GM21447 (cell line): ENCODE measurements around the gene OR2T35.
A peak's percentile ranks its signal among the peaks of the same experiment; 100 is the strongest.
"Not testable (repeated sequence)": the region's sequence is repeated elsewhere in the genome, so short reads cannot be mapped to it uniquely, and the experiment has no call there.

Source experiments
- ATAC-seq: cut with Tn5 transposase; IDR thresholded peaks from one replicate; pipeline ENCODE4 v1.9.1; 2021; ENCODE audit not compliant: unreplicated experiment

OR2T35 gene, protein sequence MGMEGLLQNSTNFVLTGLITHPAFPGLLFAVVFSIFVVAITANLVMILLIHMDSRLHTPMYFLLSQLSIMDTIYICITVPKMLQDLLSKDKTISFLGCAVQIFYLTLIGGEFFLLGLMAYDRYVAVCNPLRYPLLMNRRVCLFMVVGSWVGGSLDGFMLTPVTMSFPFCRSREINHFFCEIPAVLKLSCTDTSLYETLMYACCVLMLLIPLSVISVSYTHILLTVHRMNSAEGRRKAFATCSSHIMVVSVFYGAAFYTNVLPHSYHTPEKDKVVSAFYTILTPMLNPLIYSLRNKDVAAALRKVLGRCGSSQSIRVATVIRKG

DNA sequence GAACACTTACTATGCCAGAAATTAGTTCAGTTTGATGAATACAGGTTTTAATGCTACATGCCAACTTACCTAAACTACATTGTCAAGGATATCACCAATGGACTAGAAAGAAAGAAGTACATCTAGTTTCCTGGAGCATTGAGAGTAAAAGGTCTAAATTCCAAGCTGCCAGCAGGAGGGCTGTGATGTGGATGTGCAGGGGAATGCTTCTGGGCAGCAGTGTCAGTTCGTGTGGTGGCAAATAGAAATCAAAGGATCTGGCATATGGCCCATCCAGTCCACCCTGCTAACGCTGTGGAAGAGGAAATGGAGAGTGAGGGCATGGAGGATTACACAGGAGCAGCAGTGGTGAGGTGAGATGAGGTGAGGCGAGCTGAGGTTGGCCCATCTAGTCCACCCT, at the start of gene OR2T35:
Gene OR2T35 (minus strand): TSS at position 101 of the 400 bp plus-strand sequence. CDS start 6,020 bp downstream, outside the sequence.
- ATAC-seq: not testable (repeated sequence)

DNA sequence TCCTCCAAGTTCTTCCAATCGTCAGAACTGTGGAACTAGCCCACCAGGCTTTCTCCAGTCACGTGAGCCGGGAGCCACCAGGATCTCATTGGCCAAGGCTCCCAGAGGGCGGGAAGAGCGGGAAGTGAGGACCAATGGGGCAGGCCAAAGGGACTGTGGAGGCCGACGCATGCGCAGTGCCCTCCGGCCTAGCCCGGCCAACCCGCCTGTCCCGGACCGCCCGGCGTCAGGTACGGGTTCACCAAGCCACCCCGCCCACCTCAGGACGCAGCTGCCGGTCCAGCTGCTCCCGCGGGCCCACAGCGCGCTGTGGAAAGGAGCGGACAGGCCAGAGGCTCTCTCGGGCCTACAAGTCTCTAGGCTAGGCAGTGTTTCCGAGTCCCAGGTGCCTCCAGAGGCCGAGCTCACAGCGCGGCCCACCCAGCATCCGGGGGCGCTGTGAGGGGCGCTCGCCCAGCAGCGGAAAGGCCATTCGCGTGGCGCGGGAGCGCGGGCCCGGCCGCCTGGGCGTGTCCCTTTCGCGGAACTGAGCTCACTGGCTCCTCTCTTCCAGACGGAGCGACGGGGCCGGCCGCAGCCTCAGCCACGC, 46.6 kb upstream of the OR2T35 start:
- ATAC-seq: no peak

DNA sequence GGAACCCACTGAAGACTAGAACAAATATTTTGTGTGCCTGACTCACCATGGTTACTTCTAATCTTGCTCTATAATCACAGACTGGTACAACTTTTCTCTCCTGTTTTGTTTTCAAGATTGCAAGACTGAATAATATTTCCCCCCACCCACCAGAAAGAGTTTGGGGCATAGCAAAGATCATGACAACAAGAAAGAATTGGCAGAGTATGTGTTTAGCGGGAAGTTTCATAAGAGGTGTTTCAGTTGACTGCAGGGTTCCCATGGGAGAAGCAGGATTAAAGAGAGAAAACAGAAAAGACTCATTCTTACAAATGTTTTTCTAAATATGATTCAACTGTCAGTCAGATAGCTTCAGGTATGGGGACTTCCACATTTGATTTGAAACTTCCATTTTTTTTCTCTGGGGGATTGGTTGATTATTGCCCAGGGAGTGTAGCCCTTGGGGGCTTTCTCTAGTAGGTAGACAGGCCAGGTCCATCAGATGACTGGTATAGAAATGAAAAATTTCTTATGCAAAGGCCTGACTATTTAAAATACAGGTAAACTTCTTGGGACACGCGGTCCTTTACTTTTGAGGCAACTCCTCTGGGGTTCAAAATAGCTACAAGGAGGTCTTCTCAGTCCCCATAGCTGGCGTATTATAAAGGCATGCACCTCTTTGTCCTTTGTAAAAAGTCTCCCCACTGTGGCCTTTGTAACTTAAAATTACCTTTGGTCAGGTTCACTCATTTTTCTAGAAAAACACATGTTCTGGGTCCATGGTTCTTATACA, 43.6 kb upstream of the OR2T35 start:
- peak; percentile 70 for ATAC-seq

DNA sequence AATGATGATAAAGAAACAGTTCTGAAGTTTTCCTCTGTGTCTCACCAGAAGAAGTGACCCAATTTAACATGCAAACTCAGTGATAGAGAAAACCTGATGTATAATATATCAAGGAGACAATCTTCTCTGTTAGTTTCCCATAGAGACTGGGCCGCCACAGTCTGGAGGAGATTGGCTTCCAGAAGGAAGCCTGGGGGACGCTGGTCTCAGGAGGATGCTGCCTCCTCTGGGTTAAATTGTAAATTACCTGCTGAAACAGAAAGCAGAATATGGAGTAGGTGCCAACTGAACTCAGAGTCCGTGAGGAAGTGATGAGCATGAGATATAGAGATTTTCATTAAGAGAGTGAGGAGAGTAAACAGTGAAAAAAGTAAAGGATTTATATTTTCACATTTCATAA, 41.7 kb upstream of the OR2T35 start:
- peak; percentile 82 for ATAC-seq

DNA sequence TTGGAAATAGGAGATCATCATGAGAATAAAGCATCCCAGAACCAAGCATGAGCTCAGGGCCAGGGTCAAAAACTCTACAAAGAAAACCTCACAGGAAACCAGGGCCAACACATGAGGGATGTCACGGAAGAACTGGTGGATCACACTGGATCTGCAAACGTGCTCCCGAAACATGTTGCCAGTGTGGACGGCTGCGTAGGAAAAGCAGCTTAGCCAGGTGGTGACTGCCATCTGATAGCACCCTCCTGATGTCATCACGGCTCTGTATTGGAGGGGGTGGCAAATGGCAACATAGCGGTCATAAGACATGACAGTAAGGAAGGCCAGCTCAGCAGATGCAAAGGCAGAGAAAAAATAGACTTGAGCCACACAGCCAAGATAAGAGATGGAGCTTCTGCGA, 36.6 kb upstream of the OR2T35 start:
- no peak for ATAC-seq

DNA sequence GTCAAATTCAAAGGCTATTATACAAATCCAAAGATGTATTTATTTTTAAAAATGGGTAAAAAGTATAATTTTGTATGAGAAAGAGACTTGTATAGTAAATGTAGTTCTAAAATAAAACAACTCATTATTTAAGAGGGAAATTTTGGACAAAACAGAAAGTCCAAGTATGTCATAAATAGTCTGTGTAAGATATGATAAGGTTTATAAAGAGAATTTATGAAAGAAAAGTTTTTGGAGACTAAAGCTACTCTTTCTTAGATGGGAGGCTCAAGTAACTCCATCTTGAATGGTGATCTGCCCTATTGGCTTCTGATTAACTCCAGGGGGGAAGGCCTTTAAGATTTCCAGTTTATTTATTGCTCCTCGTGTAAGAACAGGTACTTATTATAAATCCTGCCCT, 24.9 kb upstream of the OR2T35 start:
- no peak for ATAC-seq

DNA sequence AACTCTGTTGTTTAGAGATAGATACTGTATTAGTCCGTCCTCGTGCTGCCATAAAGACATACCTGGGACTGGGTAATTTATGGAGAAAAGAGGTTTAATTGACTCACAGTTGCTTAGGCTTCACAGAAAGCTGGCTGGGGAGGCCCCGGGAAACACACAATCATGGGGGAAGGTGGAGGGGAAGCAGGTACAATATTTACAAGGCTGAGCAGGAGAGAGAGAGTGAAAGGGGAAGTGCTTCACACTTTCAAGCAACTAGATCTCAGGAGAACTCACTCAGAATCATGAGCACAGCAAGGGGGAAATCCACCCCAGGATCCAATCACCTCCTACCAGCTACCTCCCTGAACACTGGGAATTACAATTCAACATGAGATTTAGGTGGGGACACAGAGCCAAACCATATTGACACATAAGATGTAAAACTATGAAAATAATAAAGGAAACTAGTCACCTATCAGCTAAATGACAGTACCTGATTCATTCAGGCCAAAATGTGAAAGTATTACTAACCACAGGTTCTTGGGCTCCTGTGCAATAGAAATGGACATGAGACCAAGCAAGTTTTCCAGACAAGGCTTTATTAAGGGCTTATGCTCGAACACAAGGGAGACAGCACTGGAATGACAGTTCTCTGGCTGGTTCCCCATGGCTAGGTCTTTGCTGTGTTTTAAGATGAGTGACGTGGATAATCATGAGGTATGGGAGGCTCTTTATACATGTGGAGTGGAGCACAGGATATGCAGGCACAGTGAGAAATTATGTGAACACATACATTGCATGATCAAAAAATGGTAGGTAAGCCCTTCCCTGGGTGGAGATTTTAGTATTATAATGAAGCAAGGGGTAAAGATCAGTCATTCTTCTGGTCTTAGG, 18.6 kb upstream of the OR2T35 start:
- peak; percentile 96 for ATAC-seq

DNA sequence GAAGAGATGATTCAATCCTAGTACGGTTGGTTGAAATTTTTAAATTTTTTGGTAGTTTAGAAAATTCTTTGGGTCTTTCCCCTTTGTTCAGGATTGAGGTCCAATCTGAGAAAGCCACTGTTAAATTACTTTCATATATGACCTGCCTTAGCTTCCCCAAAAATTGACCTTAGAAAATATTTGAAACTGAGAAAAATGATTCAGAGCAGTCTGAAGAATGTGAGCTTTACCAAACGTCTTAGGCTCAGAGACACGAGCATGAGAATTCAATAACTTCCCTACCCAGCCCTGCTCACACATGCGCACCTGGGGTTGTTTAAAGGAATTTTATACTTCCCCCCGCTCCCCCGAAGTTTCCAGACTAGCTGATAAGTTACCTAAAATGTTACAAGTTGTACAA, 11.7 kb upstream of the OR2T35 start:
- ATAC-seq: peak; percentile 74

DNA sequence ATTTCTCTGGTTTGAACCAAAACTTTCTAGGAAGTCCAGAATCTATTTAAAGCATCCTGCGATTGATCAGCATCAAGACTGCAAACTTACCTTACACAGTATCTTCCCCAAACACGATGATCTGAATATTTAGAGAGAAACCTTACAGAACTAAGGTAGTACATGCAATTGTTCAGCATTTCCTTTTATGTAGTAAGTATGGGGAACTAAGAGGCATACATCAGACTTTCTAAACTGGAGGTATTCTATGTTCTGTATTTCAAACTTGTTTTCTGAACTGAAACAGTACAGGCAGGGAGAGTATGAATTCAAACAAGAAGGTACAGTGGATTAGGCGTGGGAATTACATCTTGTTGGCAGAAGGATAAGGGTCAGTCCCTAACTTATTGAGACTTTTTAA, 10.3 kb upstream of the OR2T35 start, which contains the start of gene OR2T27:
Gene OR2T27 (minus strand): TSS at position 175 of the 400 bp plus-strand sequence. CDS start 4,644 bp downstream, outside the sequence.
- ATAC-seq: peak; percentile 39

DNA sequence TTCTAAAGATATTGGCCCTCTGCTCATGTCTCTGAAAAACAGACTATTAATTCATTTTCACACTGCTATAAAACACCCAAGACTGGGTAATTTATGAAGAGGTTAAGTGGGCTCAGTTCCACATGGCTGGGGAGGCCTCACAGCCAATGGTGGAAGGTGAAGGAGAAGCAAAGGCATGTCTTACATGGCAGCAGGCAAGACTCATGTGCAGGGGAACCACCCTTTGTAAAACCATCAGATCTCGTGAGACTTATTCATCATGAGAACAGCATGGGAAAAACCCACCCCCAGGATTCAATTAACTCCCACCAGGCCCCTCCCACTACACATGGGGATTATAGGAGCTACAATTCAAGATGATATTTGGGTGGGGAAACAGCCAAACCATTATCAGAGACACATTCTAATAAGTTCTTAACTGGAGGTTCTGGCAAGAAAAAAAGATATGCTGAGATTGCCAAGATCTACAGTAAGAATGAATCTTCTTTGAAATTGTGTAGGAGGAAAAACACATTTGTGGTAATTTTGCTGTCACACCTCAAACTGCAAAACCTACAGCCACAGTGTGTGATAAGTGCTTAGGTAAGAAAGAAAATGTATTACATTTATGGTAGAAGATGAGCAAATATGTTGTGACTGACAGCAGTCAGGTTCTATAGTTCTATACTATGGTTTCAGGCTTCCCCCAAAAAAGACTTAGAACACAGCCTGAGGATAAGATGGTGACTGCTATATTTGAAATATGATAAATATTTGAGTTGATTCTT, 3.9 kb upstream of the OR2T35 start:
- not testable (repeated sequence) for ATAC-seq

DNA sequence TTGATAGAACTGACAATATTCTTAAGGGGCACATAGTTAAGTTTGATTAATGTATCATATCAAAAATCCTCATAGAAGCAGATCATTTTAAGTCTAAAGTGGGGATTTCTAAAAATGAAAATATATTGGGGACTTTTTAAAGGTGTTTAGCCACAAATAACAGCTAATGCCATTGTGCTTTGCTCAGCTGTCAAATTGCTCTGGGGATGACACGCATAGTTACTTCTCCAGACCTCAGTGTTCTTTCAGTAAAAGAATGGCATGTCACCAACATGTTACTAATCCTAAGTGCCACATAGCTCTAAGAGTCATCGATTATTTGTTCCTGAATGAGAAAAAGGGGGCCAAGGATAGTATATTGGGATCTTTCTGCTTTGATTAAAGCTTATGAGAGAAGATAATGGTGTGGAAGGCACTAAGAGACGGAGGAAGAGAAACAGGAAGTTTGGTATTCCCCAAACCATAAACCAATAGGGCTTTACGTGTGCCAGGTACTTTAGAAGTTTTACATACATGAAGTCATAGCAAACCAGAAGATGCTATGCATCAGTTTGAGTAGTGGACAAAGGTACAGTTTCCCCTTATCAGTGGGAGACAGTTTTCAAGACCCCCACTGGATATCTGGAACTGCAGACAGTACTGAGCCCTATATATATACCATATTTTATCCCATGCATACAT, 2.0 kb downstream of the OR2T35 start:
- ATAC-seq: peak; percentile 53

DNA sequence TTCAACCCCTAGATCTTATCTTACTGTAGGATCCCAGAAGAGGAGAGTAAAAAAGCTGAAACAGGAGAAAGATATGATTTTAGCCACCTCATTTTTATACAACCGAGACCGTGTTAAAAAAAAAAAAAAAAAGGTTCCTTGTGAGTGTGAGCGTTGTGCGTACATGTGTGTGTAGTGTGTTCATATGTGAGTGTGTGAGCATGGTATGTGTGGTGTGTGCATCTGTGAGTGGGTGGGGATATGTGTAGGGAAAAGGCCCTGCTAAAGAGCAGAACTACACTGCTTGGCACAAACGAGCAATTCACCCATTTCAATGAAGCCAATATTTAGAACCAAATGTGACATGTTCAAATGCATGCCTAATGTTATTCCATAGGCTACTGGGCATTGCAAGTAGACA, 3.5 kb downstream of the OR2T35 start:
- peak; percentile 8 for ATAC-seq

DNA sequence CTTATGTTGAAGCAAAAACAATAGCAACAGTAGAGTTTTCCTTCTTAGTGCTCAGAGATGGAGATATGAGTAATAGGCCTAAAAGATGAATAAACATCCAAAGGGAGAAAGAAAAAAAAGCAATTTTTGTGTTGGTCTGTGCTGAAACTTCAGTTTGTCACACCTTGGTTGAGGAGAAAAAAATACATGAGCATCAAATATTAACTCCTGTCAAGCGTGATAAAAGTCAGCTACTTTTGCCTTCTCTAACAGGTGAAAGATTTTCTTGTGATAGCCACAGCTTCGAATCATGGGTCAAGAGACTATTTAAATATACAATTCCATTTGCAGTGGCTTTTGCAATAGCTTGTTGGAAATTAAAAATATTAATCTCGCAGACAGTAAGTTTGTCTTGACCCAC, 4.2 kb downstream of the OR2T35 start:
- ATAC-seq: peak; percentile 43

DNA sequence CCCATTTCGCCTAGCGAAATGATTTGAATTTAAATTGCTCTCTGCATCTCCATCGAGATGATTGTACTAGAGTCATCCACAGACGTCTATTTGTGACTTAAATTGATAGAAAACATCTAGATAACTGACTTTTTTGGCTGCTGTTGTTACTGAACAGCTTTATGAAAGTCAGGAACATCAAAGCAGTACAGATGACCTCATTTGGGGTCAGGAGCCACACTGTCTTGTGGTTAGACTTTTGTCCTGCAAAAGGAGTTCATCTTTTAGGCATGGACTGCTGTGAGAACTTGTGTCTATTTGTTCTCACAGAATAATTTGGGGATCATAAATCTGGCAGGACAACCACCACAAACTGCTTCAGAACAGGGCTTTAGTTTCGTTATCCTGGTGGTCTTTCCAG, 5.4 kb downstream of the OR2T35 start:
- peak; percentile 24 for ATAC-seq

DNA sequence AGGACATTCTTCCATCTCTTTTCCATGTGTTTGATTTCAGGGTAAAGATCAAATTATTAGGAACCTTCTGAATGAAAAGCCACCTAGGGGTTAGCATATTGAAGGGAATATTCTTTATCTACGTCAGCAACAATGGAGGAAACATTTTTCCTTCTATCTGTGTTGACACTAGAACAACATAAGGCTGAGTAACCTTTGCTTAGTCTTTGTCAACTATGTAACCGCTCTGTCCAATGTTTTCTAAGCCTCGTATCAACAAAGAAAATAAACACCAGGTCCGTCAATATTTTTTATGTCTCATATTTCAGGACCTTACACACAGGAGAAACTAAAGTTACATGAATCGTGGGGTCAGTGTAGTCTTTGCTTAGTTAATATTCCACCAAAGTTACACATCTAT, 8.5 kb downstream of the OR2T35 start:
- ATAC-seq: not testable (repeated sequence)

DNA sequence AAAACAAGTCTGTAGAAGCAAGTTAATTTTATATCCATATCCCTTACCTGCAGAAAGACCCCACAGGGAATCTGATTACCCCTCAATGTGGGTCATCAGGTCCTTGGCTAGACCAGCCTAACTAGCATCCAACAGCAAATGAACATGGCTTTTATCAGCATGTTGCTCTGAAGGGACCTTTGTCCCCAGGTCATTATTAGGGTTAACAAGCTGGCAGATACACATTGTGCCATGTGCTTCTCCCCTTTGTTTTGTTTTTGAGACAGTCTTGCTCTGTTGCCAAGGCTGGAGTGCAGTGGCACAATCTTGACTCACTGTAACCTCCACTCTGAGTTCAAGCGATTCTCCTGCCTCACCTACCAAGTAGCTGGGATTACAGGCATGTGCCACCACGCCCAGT, 10.1 kb downstream of the OR2T35 start, which contains the start of gene OR2T11:
Gene OR2T11 (minus strand): TSS at position 101 of the 400 bp plus-strand sequence. CDS start 7,963 bp downstream, outside the sequence.
- not testable (repeated sequence) for ATAC-seq

DNA sequence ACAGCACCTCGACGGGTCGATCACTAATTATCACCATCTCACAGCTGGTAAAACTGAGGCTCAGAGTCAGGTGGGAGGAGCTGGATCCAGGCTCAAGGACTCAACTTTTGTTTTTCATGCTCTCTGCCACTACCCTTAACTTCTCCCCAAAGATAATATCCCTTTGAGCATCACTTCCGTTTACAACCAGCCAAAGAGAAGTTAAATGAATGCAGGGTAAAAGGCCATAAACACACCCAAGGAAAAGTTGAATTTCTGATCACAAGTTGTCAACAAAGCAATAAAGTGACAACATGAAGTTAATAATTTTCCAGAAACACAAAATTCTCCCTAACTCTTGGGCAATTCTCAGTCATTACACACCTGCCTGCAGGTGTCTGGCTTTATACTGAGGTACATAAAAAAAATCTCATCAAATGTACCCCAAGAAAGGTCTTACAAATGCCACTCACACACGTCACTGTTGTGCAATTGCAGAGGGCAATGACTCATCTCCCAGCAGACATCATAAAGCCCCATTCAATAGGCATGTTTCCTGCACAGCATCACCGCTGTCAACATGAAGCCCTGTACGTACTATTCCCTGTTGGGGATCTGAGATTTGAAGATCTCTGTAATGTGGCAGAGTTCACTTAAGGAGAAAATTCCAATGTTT, 13.6 kb downstream of the OR2T35 start:
- ATAC-seq: no peak

DNA sequence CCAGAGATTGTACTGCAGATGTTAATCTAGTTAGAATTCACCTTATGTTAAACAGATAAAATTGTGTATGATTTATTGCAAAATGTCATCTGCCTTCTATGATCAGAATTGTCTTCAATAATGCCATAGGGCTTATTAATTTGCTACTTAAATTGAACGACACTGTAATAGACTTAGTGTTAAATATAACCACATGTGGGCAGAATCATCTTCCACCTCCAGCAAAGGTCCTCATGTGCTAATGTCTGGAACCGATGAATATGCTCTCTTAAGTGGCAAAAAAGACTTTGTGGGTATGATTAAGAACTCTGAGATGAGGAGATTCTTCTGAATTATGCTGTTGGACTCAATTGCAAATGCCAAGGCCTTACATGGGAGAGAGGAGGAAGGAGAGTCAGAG, 14.5 kb downstream of the OR2T35 start:
- no peak for ATAC-seq
